Measurements from ENCODE around the gene PRR16.

GRCh38 chr5:120531215-120531614 is 67.1 kb downstream of the PRR16 start:
- no peak for TF ChIP-seq BHLHE40 (IDR thresholded peaks at IDR 0.05; ENCODE audit: borderline replicate concordance)
- no peak for TF ChIP-seq TARDBP (IDR thresholded peaks at IDR 0.05)
- TF ChIP-seq HDGF (IDR thresholded peaks at IDR 0.05; ENCODE audit: borderline replicate concordance): no peak
- TF ChIP-seq FOXK2 (IDR thresholded peaks at IDR 0.05): no peak
- no peak for TF ChIP-seq FOXM1 (IDR thresholded peaks at IDR 0.05; ENCODE audit: borderline replicate concordance)
- no peak for TF ChIP-seq ELF4 (IDR thresholded peaks at IDR 0.05)
- TF ChIP-seq ZNF384 (IDR thresholded peaks at IDR 0.05): no peak

Measured in HEK293T (cell line).